ENCODE measurements around the gene MYBPC3.

MYBPC3 gene

DNA sequence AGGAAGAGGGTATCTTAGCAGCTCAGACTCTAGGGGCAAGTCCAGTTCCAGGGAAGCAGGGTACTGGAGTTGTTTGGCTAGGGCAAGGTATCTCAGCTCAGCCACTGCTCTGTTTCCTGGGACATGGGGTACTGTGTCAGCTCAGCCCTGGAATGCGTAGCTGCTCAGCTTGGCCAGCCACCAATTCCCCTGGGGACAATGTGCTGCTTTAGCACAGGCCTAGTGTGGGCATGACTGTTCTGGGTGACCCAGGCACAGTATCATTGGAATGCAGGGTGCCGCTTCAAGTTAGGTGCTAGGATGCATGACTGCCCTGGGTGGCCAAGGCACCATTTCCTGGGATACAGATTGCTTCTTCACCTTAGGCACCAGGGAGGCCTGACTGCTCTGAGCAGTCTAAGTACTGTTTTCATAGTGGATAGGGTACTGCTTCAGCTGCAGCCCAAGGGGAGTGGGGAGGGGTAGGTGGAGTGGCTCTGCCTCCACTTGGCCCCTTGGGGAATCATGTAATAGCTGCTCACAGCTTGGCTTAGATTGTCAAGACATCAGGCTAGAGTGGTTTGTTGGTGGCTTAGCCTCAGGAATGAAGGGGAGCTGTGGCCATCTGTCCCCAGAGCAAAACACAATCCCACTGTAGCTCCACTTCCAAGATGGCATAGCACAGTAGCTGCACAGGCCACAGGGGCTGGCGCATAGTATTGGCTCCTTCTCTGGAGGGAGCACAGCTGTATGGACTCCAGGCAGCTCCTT is 46.6 kb downstream of the MYBPC3 start:
- no peak for DNase-seq (ENCODE audit: low read depth)
- H3K4me3 ChIP-seq (ENCODE audit: low read depth, low read length) = no peak overlapping the region
- TF ChIP-seq, protein P1, sequence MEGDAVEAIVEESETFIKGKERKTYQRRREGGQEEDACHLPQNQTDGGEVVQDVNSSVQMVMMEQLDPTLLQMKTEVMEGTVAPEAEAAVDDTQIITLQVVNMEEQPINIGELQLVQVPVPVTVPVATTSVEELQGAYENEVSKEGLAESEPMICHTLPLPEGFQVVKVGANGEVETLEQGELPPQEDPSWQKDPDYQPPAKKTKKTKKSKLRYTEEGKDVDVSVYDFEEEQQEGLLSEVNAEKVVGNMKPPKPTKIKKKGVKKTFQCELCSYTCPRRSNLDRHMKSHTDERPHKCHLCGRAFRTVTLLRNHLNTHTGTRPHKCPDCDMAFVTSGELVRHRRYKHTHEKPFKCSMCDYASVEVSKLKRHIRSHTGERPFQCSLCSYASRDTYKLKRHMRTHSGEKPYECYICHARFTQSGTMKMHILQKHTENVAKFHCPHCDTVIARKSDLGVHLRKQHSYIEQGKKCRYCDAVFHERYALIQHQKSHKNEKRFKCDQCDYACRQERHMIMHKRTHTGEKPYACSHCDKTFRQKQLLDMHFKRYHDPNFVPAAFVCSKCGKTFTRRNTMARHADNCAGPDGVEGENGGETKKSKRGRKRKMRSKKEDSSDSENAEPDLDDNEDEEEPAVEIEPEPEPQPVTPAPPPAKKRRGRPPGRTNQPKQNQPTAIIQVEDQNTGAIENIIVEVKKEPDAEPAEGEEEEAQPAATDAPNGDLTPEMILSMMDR (IDR thresholded peaks at IDR 0.05; ENCODE audit: low read depth, low read length) = no peak
- TF ChIP-seq, protein P2, sequence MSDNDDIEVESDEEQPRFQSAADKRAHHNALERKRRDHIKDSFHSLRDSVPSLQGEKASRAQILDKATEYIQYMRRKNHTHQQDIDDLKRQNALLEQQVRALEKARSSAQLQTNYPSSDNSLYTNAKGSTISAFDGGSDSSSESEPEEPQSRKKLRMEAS (IDR thresholded peaks at IDR 0.05; ENCODE audit: low read depth, low read length) = no peak
- TF ChIP-seq POLR2A (IDR thresholded peaks at IDR 0.05; ENCODE audit: extremely low read depth, insufficient read length) (no peak), MYC (IDR thresholded peaks at IDR 0.05; ENCODE audit: low read depth, low read length) (no peak)

DNA sequence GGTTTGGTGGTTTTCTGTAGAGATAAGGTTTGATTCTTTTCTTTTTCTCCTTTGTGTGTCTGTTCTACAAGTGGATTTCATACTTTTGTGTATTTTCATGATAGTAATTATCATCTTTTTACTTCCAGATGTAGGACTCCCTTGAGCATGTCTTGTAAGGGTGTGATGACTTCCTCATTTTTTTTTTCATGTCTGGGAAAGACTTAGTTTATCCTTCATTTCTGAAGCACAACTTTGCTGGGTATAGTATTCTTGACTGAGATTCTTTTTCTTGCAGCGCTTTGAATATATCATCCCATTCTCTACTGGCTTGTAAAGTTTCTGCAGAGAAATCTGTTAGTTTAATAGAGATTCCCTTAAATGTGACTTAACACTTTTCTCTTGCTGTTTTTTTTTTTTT is 49.6 kb downstream of the MYBPC3 start:
- TF ChIP-seq MYC (IDR thresholded peaks at IDR 0.05; ENCODE audit: low read depth, low read length) (no peak), POLR2A (IDR thresholded peaks at IDR 0.05; ENCODE audit: extremely low read depth, insufficient read length) (no peak)
- TF ChIP-seq, protein P2 (IDR thresholded peaks at IDR 0.05; ENCODE audit: low read depth, low read length) = no peak
- TF ChIP-seq, protein P1 (IDR thresholded peaks at IDR 0.05; ENCODE audit: low read depth, low read length) = no peak
- no peak for DNase-seq (ENCODE audit: low read depth)
- no peak overlapping the region for H3K4me3 ChIP-seq (ENCODE audit: low read depth, low read length)

DNA sequence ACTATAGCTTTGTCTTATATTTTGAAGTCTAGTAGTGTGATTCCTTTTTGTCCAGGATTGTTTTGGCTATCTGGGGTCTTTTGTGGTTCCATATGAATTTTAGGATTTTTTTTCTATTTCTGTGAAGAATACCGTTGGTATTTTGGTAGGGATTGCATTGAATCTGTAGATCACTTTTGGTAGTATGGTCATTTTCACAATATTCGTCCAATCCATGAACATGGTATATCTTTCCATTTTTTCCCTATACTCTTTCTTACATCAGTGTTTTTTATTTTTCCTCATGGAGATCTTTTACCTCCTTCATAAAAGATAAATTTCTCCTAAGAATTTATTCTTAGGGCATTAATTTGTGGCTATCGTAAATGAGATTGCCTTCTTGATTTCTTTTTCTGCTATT is 53.4 kb downstream of the MYBPC3 start:
- H3K4me3 ChIP-seq (ENCODE audit: low read depth, low read length) = no peak overlapping the region
- TF ChIP-seq MYC (IDR thresholded peaks at IDR 0.05; ENCODE audit: low read depth, low read length) = no peak
- TF ChIP-seq, protein P2 (IDR thresholded peaks at IDR 0.05; ENCODE audit: low read depth, low read length) = no peak
- DNase-seq (ENCODE audit: low read depth) = no peak

DNA sequence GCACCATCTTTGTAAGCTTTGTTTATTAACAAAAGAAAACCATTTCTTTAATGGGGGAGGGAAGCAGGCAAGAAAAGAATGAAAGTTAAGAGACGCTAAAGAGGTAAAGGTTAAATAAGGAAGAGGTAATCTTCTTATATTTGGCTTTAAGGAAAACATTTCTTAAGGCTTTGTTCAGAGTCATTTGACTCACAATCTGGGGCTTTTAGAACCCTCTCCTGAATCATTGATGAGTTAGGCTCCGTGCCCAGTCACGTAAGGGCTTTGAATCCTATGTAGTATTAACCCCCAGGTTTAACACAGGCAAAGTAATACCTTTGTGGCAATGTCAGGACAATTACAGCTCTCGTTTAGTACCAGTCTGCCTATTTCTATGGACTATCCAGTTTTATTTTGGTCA is 56.5 kb downstream of the MYBPC3 start:
- DNase-seq (ENCODE audit: low read depth) = no peak
- TF ChIP-seq, protein P1 (IDR thresholded peaks at IDR 0.05; ENCODE audit: low read depth, low read length) = no peak
- TF ChIP-seq, protein P2 (IDR thresholded peaks at IDR 0.05; ENCODE audit: low read depth, low read length) = no peak
- TF ChIP-seq POLR2A (IDR thresholded peaks at IDR 0.05; ENCODE audit: extremely low read depth, insufficient read length) = no peak
- TF ChIP-seq MYC (IDR thresholded peaks at IDR 0.05; ENCODE audit: low read depth, low read length) = no peak
- no peak overlapping the region for H3K4me3 ChIP-seq (ENCODE audit: low read depth, low read length)

DNA sequence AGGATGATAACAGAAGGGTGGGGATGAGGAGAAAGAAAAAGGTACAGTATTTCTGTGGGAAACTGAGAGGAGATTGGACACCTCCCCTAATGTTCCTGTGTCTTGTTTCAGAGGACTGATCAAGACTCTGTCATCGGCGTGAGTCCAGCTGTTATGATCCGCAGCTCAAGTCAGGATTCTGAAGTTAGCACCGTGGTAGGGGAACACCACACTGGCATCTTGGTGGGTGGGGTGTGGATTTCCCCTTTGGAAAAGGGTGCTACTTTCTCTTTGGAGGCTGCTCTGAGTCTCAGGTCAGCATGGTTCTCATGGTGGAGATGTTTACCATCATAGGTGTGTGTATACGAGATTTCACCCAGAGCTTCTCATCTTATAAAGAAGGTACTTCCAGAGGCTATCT is 57.1 kb downstream of the MYBPC3 start:
- TF ChIP-seq, protein P1 (IDR thresholded peaks at IDR 0.05; ENCODE audit: low read depth, low read length) = no peak
- no peak for TF ChIP-seq MYC (IDR thresholded peaks at IDR 0.05; ENCODE audit: low read depth, low read length)
- TF ChIP-seq, protein P2 (IDR thresholded peaks at IDR 0.05; ENCODE audit: low read depth, low read length) = no peak
- TF ChIP-seq POLR2A (IDR thresholded peaks at IDR 0.05; ENCODE audit: extremely low read depth, insufficient read length) = no peak
- no peak for DNase-seq (ENCODE audit: low read depth)
- H3K4me3 ChIP-seq (ENCODE audit: low read depth, low read length) = no peak overlapping the region

DNA sequence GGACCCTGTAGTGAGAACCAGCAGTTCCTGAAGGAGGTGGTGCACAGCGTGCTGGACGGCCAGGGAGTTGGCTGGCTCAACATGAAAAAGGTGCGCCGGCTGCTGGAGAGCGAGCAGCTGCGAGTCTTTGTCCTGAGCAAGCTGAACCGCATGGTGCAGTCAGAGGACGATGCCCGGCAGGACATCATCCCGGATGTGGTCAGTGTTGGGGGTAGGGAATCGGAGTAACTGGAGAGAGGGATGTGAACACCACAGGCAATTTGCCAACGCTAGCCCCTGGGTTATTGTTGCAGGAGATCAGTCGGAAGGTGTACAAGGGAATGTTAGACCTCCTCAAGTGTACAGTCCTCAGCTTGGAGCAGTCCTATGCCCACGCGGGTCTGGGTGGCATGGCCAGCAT is 62.6 kb downstream of the MYBPC3 start:
- no peak for DNase-seq (ENCODE audit: low read depth)
- H3K4me3 ChIP-seq (ENCODE audit: low read depth, low read length) = no peak overlapping the region
- TF ChIP-seq, protein P2 (IDR thresholded peaks at IDR 0.05; ENCODE audit: low read depth, low read length) = no peak
- TF ChIP-seq, protein P1 (IDR thresholded peaks at IDR 0.05; ENCODE audit: low read depth, low read length) = no peak
- no peak for TF ChIP-seq MYC (IDR thresholded peaks at IDR 0.05; ENCODE audit: low read depth, low read length)

All from NB4 (cell line).